Measurements from ENCODE around the gene MUC6.
A peak's percentile ranks its signal among the peaks of the same experiment; 100 is the strongest.

MUC6 gene

DNA sequence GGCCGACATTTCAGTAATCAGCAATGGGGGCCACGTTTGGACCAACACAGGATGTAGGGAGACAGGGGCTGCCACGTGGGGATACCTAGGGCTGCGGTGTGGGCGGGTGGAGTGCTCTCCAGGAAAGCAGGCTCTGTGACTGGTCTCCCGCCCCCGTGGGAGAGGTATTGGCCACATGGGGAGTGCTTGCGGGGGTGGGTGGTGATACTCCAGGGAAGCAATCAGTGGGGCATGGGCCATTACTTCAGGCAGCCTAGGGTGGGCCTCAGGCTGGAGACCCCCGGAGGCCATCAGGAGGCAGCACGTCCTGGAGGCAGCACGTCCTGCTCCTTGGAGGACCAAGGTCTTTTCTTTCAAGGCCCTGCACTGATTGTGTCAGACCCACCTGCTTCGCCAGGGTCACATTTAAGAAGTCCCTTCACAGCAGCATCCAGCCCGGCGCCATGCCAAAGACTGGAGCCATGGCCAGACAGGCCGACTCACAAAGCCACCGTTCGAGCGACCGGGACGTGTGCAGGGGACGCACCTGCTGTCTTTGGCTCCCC lies 35.1 kb upstream of the MUC6 start:
- no peak for DNase-seq

DNA sequence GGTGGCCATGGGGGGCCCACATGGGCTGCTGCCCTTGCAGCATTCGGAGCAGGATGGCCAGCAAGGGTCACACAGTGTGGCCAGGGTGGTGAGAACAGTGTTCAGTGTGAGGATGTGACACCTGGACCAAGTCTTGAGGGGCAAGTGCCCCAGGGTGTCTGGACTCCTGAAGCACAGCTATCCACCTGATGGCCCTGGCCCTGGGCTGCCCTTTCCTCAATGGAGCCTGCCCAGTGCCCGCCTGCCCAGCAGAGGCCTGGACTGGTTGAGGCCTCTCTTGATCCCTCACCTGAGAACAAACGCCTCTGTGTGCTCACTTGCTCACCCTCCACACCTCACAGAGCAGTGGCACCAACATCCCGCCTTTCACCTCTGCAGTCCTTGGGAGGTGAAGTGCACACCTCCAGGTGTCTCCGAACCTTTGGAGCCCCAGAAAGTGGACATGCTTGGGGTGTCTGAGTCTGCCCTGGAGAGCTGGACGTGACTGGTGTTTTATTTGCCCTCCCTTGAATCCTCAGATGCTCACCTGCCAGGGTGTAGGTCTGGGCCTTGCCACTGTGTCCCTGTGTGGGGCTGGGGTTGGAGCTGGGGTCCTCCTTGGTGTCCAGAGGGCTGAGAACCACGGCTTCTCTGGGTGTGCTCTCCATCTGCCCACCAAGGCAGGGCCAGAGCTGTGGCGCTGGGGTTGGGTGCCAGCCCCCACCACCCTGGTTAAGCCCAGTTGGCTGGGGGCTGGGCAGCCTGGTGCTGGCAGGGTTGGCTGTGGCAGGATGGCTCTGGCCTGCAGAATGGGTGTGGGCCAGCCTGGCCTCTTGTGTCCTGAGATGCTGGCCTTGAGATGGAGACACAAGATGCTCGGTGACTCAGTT lies 34.3 kb upstream of the MUC6 start:
- DNase-seq, result no peak

DNA sequence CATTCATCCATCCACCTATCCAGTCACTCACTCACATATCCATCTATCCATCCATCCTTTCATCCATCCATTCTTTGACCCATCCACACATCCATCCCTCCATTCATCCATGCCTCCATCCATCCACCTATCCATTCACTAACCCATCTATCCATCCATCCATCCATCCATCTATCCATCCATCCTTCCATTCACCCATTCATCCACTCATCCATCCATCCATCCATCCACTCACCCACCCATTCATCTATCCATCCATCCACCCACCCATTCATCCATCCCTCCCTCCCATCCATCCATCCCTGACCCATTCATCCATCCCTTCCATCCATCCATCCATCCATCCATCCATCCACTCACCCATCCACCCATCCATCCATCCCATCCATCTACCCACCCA lies 33.2 kb upstream of the MUC6 start:
- DNase-seq, result no peak

DNA sequence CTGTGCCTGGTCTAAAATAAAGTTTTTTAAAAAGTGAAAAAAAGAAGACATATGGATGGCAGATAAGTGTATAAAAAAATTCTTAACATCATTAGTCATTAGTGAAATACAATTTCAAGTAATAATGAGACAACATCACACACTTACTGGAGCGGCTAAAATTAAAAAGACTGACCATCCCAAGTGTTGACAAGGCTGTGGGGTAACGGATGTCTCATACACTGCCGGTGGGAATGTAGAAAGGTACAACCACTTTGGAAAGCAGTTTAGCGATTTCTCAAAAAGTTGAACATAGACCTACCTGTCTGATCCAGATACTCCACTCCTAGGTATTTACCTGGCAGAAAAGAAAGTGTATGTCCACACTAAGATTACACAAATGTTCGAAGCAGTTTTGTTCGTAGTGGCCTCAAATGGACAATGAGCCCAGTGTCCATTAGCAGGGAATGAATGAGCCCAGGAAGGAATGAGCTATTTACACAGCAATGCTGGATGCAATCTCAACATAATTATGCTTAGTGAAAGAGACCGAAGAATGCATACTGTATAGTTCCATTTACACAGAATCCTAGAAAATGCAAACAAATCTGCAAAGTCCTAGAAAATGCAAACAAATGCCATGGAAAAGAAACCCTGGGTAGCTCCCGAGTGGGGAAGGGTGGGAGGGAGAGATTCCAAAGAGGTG lies 31.4 kb upstream of the MUC6 start:
- DNase-seq, result no peak

DNA sequence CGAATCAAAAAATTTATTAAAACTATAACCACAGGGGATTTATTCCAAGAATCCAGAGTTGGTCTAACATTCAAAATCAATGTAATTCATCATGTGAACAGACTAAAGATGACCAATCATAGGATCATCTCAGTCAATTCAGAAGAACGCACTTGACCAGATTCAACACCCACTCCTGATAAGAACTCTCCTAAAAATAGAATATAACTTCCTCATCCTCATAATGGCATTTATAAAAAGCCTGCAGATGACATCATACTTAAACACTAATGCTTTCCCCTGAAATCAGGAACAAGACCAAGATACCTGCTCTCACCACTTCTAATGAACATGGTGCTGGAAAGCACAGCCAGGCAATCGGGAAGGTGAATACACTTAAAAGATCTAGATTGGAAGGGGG lies 27.6 kb upstream of the MUC6 start:
- no peak for DNase-seq

DNA sequence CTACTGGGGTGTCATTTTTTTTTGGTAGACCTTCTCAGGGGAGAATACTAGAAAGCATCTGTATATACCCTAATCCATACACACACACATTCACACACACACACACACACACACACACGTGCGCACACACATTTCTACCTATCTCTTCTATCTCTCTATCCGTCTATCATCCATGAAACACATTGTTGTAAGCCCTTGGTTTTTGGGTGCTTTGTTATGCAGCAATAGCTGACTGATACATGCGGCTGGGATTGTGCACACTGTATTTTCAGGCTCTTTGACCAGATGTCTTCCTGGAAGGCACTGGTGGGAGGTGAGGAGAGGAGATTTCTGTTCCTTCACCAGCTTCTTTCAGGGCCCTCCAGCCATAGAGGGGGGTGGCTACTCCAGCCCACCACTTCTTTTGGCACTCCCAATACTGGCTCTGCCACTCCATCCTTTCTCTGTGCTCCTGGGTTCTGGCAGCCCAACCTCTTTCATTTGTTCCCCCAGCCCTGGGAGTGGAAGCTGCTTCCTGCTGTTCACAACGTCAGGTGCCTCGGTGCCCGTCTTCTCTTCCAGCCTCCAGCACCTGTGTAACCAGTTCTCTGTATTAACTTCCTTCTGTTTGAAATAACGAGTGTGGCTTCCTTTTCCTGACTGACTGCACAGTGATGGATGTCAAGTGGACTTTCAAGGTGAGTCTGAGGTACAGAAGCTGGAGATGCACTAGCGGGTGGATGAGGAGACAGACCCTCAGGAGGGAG lies 25.7 kb upstream of the MUC6 start:
- DNase-seq, result no peak

DNA sequence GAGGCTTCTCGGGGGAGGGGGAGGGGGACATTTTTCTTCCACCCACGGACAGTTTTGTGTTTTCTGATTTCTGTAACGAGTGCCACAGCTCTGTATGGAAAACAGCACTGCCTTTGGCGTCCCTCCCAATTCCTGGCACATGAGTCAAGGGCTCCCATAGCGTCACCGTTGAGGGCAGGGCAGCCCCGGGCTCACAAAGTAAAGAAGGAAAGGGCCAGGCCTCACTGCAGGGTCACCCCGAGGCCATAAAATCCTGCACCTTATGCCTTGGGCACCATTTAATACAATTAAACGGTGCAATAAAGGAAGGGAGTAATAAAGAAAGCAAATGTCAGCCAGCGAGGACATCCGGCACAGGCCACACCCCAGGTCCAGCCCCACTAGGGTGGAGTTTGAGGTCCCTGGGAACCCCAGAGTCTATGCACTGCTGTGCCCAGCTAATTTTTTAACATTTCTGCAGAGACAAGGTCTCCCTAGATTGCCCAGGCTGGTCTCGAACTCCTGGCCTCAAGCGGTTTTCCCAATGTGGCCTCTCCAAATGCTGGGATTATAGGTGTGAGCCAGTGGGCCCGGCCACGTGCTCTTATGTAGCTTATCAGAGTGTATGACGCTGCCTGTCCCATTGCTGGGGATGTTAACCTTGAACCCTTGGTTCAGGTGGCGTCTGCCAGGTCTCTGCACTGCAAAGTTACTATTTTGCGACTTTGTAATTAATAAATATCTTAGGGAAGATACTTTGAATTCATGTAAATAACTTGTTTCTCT lies 24.5 kb upstream of the MUC6 start:
- DNase-seq, result peak; percentile 74

DNA sequence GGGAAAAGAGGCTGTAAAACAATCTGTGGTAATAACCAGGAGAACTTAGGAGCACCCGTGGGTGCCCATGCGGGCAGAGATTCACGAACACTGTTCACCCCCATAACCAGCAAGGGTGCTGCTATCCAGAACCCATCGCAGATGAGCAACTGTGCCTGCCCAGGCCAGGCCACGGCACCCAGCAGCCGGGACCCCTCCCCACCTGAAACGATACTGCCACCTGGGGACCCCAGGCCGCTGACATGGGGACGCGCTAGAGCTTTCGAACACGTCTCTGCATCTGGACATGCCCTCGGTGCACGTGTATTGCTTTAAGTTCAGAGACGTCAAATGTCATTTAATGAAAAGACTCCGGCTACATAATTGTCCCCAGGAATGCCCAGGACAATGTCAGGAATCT lies 23.9 kb upstream of the MUC6 start:
- DNase-seq, result no peak

DNA sequence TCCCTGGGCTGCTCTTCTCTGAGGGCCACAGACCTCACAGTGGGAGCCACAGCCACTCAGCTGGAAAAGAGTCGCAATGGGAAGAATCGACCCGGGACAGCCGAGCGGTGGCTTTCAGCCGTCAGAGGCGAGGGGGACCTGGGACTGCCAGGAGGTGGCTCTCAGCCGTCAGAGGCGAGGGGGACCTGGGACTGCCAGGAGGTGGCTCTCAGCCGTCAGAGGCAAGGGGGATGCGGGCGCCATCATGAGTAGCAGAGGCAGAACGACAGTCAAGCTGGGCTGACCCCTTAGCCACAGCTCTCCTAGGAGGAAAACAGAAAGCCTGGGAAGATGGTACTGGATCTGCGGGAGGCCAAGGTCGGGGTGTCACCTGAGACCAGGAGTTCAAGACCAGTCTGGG lies 23.2 kb upstream of the MUC6 start:
- DNase-seq, result no peak

DNA sequence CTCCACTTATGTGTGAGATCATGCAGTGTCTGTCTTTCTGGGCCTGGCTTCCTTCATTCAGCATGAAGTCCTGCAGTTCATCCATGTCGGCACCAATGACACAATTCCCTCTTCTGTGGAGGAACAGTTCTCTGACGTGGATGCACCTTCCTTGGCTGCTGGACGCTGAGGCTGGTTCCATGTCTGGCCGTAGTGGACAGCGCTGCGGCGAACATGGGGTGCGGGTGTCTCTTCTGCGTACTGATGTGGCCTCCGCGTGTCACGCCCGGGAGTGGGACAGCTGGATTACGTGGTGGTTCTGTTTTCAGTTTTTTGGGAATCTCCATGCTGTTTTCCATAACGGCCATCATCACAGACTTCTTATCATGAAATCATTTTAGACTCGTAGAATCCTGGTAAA lies 21.3 kb upstream of the MUC6 start:
- no peak for DNase-seq

DNA sequence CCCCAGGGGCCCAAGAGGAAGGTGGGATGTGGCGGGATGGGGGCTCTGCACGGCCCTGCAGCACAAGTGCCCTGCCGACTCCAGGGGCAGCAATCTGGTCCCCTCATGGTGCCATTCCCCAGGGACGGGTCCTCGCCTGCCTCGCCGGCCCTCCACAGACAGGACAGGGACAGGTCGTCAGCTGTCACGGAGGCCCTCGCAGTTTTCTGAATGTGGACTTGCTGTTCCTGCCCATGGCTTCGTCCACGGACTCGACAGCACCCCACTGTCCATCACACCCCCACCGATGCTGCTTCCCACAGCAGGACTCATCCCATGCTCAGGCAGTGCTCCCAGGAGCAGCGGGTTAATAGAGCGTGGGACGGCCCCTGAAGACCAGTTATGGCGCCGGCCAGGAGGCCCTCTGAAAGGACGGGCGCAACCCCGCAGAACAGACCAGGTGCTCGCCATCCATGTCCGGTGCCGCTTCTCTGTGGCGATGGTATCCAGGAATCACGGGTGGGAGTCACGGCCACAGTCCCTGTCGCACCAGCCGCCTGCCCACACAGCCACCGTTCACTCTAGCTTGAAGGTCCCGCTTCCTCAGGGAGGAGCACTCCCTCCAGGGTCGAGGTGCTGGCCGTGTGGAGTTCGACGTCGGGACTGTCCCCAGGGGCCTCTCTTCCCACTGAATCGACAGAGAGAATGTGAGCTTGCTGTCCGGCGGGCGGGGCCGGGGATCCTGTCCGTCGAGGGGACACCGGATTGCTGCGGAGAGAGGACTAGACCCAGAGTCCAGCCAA lies 19.7 kb upstream of the MUC6 start:
- DNase-seq, result no peak

DNA sequence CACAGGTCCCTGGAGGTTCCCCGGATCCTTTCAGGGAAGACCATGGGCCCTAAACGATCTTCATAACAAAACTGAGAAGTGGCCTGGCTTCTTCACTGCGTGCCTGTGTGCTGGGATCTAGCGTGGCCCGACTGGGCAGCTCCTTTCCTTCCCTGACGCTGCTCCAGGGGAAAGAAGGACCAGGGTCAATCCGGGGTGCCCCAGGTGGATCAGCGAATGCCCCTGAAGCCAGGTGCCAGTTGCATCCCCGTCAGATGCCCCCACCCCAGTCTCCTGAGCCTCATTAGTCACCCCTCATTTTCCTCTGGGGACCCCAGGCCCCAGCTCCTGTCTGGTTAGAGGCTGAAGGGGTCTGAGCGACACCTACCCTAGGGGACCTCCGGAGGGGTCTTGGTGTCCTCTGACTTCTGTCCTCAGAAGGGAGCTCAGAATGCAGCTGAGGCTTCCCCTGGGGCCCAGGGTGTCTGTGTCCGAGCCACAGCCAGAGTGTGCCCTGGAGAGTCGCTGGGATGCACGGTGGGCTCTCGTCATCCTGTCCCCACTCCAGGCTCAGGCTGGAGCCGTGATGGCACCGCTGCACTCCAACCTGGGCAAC lies 18.7 kb upstream of the MUC6 start:
- DNase-seq, result no peak

DNA sequence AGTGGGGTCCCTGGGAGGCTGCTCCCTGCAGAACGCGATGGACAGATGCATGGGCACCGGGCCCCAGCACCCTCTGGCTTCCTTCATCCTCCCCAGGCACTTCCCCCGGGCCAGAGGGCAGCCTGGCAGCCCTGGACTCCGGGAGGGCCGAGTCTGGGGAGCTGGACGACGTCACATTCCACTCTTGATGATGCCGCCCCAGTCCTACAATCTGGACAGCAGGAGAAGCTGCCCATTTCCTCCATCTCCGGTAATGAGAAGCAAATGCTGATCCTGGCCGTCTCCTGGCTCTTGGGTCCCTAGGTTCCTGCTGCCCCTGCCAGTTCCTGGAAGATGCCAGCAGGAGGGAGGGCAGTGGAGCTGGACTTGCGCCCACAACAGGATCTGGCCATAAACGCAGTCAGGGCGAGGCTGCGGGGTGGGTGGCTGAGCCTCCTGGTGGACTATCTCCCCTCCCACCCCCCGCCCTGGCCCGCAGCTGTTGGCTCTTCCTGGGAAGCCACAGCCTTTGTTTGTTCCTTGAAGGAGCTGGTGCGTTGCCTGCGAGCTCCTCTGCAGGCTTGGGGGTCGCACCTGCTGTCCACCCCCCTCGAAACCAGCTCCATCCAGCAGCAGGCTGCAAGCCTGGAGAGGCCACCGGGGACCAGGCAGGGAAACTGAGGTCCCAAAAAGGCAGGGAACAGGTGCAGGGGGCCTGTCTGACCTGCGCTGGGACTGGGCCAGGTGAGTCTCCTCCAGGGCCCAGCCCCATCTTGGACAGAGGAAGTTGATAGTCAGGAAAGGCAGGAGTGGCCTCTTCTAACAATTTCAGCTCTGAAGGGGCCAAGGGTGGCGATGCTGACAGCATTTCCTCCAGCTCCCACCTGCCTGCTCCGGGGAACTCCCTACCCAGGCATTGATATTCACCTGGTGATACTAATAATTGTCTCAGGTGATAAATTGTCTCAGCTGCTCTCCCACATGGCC lies 17.9 kb upstream of the MUC6 start:
- DNase-seq, result peak; percentile 9

DNA sequence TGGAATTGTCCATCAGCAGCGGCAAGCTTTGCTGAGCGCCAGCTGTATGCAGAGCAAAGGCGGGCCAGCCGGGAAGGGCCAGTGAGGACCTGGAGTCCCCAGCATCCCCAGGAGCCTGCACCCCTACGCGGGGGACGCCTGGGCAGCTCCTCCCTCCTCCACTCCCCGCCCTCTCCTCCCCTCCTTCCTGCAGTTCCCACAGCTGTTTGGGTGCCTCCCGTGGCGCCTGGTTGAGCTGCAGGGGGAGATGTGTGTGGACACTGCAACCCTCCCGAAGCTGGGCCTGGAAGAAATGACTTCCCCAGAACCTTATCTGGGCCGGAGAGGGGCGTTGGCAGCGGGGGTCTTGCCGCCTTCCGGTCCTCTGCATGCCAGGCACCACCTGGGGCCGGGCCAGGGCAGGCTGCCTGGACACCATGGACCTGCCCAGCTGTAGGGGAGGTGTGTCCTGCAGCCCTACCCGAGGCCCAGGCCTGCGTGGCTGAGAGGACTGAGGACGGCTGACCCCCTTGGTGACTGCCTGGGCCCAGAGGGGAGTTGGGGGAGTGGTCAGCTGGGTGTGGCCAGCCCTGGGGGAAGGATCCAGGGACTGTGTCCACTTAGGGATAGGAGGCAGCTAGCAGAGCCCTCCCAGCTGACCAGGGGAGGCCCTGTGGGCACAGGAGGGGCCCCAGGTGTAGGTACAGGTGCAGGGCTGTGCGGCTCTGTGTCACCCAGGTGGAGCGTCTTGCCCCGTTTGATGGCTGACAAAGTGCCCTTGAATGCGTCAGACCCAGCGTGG lies 16.8 kb upstream of the MUC6 start:
- DNase-seq, result no peak

DNA sequence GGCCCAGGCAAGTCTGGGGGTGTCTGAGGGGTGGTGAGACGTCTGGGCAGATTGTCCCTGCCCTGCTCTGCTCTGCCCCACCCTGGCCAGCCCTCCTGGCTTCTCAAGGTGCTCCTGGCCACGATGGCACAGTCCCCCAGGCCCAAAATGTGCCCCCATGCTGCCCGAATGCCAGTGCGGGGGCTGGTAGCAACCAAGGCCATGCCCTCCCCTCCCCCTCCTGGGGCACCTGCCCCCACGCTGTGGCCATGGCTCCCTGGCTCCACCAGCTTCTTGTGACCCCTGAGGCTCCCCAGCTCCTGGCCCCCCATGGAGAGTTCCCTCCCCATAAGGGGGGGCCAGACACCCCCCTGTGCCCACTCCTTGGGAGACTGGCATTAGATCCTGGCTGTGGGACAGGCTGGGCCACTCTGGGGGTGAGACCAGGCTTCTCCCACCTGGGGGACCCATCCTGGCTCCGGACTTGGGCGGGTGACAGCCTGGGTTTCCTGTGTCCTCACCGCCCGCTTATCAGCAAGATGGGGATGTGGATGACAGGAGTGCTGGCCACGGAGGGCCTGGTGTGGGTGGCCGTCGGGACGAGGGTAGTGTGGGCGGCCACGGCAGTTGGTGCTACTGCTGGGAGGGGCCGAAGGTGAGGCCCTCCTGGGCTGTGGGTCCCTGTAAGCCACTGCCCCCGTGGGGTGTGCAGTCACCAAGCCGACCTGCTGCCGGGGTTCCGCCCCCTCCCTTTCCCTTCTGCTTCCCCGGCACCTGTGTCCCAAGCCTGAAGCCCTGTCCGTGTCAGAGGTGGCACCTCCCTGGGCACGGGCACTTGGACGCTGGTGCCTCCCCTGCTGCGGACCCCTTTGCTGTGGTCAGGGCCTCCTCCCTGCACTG lies 15.9 kb upstream of the MUC6 start:
- no peak for DNase-seq

DNA sequence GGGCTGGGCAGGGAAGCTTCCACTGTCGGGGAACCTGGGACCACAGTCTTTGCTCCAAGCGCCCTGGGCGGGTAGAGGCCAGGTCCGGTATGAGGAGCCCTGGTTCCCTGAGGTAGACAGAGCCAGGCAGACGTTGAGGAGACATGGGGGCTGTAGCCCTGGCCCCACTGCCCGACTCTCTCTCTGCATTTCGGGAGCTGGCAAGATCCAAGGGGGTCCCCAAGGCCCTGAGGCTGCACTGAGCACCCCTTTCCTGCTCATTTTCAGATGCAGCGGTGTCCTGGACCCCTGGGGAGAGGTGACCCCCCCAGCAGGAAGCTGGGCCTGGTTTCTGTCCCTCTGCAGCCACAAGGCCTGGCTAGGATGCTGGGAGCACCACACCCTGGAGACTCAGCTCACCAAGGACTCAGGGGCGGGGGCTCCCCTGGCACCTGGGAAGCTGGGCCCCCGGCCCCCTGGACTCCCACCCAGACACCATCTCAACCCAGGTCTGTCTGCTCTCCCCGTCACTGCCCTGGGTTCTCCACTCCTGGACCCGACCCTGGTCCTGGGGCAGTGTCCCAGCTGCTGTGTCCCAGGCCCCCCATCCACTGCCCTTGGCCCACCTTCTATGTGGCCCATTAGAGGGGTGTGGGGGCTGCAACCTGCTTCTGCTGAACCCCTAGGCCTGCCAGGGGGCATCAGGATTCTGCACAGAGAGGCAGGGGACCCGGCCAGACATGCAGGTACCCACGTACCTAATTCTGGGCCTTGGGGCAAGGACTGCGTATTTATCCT lies 15.0 kb upstream of the MUC6 start:
- DNase-seq, result no peak

Data from fibroblast of skin of back (primary cell).